ENCODE measurements around the gene VEGFC. TPM values are rescaled to one million over a fixed set of nuclear protein-coding genes. Genes with fewer than 3 reads are reported as not detected.

Gene VEGFC
- total RNA-seq, 1 donor from 2014 or later = 20.3 TPM

GRCh38 chr4:176761872-176762271 lies 30.9 kb downstream of the VEGFC start:
- Histone ChIP-seq H3K4me1 (ENCODE audit: insufficient read depth, low read length) (no peaks in the 10 kb centered on the region), H4K20me1 (ENCODE audit: insufficient read depth, low read length) (peaks cover 25% of the 10 kb centered on the region), H3K4me3 (ENCODE audit: insufficient read depth, low read depth, low read length) (no peak overlapping the region), H3K79me2 (ENCODE audit: insufficient read depth, low read length) (peaks cover 98% of the 10 kb centered on the region), H3K4me2 (ENCODE audit: low read length) (no peak overlapping the region), H3K27me3 (ENCODE audit: insufficient read depth, low read length) (no peaks in the 10 kb centered on the region), H3K9ac (ENCODE audit: low read length) (no peak overlapping the region), H3K27ac (ENCODE audit: low read depth, low read length) (no peak overlapping the region), H2AFZ (ENCODE audit: low read depth, low read length) (no peak overlapping the region), H3K9me3 (ENCODE audit: insufficient read depth, low read depth, low read length) (no peaks in the 10 kb centered on the region), H3K36me3 (ENCODE audit: insufficient read depth, low read length) (no peaks in the 10 kb centered on the region)
- no peak for DNase-seq (ENCODE audit: low read depth)
- no peak for FAIRE-seq
- Mint-ChIP-seq H3K4me3 (ENCODE audit: unreplicated experiment) (no peak overlapping the region), H3K9me3 (ENCODE audit: unreplicated experiment) (peaks cover 4% of the 10 kb centered on the region), H3K27me3 (ENCODE audit: low read depth, unreplicated experiment) (no peaks in the 10 kb centered on the region), H3K27ac (ENCODE audit: unreplicated experiment) (no peak overlapping the region), H3K4me1 (ENCODE audit: low read depth, unreplicated experiment) (peaks cover 2% of the 10 kb centered on the region), H3K36me3 (ENCODE audit: low read depth, unreplicated experiment) (no peaks in the 10 kb centered on the region)
- TF ChIP-seq CTCF (IDR thresholded peaks at IDR 0.05; ENCODE audit: insufficient read depth, low read depth, low read length) (no peak), EZH2 (IDR thresholded peaks at IDR 0.05; ENCODE audit: insufficient read depth, low read length) (no peak)

- H3K4me3 ChIP-seq (ENCODE audit: insufficient read depth, low read depth, low read length) = no peak overlapping the region
- no peaks in the 10 kb centered on the region for H3K36me3 Mint-ChIP-seq (ENCODE audit: low read depth, unreplicated experiment)
- no peak overlapping the region for H3K27ac ChIP-seq (ENCODE audit: low read depth, low read length)
These were observed 32.3 kb downstream of the VEGFC start for GRCh38 chr4:176760471-176760870.

More at GRCh38 chr4:176760471-176760870, 32.3 kb downstream of the VEGFC start:
- H3K4me1 Mint-ChIP-seq (ENCODE audit: low read depth, unreplicated experiment) = peaks cover 10% of the 10 kb centered on the region
- peaks cover 4% of the 10 kb centered on the region for H3K9me3 Mint-ChIP-seq (ENCODE audit: unreplicated experiment)
- DNase-seq (ENCODE audit: low read depth) (no peak), FAIRE-seq (no peak)
- no peaks in the 10 kb centered on the region for H3K4me1 ChIP-seq (ENCODE audit: insufficient read depth, low read length)
- no peak overlapping the region for H3K9ac ChIP-seq (ENCODE audit: low read length)
- H3K27ac Mint-ChIP-seq (ENCODE audit: unreplicated experiment) = no peak overlapping the region
- peaks cover 99% of the 10 kb centered on the region for H3K79me2 ChIP-seq (ENCODE audit: insufficient read depth, low read length)
- no peak overlapping the region for H3K4me3 Mint-ChIP-seq (ENCODE audit: unreplicated experiment)
- TF ChIP-seq CTCF (IDR thresholded peaks at IDR 0.05; ENCODE audit: insufficient read depth, low read depth, low read length) = no peak
- TF ChIP-seq EZH2 (IDR thresholded peaks at IDR 0.05; ENCODE audit: insufficient read depth, low read length) = no peak
- no peaks in the 10 kb centered on the region for H3K27me3 Mint-ChIP-seq (ENCODE audit: low read depth, unreplicated experiment)
- H4K20me1 ChIP-seq (ENCODE audit: insufficient read depth, low read length) = peaks cover 29% of the 10 kb centered on the region
- H3K4me2 ChIP-seq (ENCODE audit: low read length) = no peak overlapping the region
- H3K36me3 ChIP-seq (ENCODE audit: insufficient read depth, low read length) = no peaks in the 10 kb centered on the region
- H3K9me3 ChIP-seq (ENCODE audit: insufficient read depth, low read depth, low read length) = no peaks in the 10 kb centered on the region
- H3K27me3 ChIP-seq (ENCODE audit: insufficient read depth, low read length) = no peaks in the 10 kb centered on the region
- no peak overlapping the region for H2AFZ ChIP-seq (ENCODE audit: low read depth, low read length)
